Measurements from ENCODE around the gene EPM2AIP1.

The EPM2AIP1 gene

GRCh38 chr3:37014620-37015019 is 21.7 kb upstream of the EPM2AIP1 start:
- TF ChIP-seq, protein P1, sequence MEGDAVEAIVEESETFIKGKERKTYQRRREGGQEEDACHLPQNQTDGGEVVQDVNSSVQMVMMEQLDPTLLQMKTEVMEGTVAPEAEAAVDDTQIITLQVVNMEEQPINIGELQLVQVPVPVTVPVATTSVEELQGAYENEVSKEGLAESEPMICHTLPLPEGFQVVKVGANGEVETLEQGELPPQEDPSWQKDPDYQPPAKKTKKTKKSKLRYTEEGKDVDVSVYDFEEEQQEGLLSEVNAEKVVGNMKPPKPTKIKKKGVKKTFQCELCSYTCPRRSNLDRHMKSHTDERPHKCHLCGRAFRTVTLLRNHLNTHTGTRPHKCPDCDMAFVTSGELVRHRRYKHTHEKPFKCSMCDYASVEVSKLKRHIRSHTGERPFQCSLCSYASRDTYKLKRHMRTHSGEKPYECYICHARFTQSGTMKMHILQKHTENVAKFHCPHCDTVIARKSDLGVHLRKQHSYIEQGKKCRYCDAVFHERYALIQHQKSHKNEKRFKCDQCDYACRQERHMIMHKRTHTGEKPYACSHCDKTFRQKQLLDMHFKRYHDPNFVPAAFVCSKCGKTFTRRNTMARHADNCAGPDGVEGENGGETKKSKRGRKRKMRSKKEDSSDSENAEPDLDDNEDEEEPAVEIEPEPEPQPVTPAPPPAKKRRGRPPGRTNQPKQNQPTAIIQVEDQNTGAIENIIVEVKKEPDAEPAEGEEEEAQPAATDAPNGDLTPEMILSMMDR (IDR thresholded peaks at IDR 0.05; ENCODE audit: control insufficient read depth, extremely low read depth, insufficient read depth): no peak
- no peak overlapping the region for H3K4me3 ChIP-seq (ENCODE audit: low read depth, low read length)
- DNase-seq (ENCODE audit: low read depth): no peak

DNA sequence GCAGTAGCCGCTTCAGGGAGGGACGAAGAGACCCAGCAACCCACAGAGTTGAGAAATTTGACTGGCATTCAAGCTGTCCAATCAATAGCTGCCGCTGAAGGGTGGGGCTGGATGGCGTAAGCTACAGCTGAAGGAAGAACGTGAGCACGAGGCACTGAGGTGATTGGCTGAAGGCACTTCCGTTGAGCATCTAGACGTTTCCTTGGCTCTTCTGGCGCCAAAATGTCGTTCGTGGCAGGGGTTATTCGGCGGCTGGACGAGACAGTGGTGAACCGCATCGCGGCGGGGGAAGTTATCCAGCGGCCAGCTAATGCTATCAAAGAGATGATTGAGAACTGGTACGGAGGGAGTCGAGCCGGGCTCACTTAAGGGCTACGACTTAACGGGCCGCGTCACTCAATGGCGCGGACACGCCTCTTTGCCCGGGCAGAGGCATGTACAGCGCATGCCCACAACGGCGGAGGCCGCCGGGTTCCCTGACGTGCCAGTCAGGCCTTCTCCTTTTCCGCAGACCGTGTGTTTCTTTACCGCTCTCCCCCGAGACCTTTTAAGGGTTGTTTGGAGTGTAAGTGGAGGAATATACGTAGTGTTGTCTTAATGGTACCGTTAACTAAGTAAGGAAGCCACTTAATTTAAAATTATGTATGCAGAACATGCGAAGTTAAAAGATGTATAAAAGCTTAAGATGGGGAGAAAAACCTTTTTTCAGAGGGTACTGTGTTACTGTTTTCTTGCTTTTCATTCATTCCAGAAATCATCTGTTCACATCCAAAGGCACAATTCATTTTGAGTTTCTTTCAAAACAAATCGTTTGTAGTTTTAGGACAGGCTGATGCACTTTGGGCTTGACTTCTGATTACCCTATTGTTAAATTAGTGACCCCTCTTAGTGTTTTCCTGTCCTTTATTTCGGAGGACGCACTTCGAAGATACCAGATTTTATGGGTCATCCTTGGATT is 674 bp upstream of the EPM2AIP1 start, which contains the start of gene MLH1:
Gene MLH1, plus strand, starts transcription at position 193 of the 958 bp plus-strand sequence. Its CDS starts 30 bp downstream, at position 223.
- peak within 1 kb of the TSS; percentile 84 for H3K4me3 ChIP-seq (ENCODE audit: low read depth, low read length)
- DNase-seq (ENCODE audit: low read depth): peak; percentile 100
- TF ChIP-seq, protein P1 (IDR thresholded peaks at IDR 0.05; ENCODE audit: control insufficient read depth, extremely low read depth, insufficient read depth): no peak

- no peak for DNase-seq (ENCODE audit: low read depth)
- peak overlapping the region; percentile 84 for H3K4me3 ChIP-seq (ENCODE audit: low read depth, low read length)
- TF ChIP-seq, protein P1 (IDR thresholded peaks at IDR 0.05; ENCODE audit: control insufficient read depth, extremely low read depth, insufficient read depth): no peak
Measured at GRCh38 chr3:36991923-36992805, 767 bp downstream of the EPM2AIP1 start.

- TF ChIP-seq, protein P1 (IDR thresholded peaks at IDR 0.05; ENCODE audit: control insufficient read depth, extremely low read depth, insufficient read depth): no peak
- peak overlapping the region; percentile 84 for H3K4me3 ChIP-seq (ENCODE audit: low read depth, low read length)
- DNase-seq (ENCODE audit: low read depth): no peak
Measured at GRCh38 chr3:36991147-36991546, 1.8 kb downstream of the EPM2AIP1 start.

DNA sequence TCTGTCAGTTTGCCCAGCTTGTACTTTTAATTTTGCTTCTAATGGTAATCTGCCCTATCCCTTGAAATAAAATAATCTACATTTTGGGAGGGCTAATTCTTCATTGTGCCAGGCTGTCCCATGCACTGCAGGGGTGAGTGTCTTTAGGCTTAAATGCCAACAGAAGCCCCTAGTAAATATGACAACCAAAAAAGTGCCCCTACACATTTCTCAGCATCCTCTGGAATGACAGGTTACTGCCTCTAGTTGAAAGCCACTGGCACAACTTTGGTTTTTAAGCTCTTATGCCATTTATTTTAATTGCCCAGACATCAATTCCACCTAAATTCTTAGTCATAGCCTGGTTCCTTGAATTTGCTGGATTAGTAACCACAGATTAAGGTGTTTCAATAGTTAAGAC is 3.4 kb downstream of the EPM2AIP1 start:
- TF ChIP-seq, protein P1 (IDR thresholded peaks at IDR 0.05; ENCODE audit: control insufficient read depth, extremely low read depth, insufficient read depth): no peak
- no peak overlapping the region for H3K4me3 ChIP-seq (ENCODE audit: low read depth, low read length)
- no peak for DNase-seq (ENCODE audit: low read depth)

- H3K4me3 ChIP-seq (ENCODE audit: low read depth, low read length): no peak overlapping the region
- DNase-seq (ENCODE audit: low read depth): no peak
- TF ChIP-seq, protein P1 (IDR thresholded peaks at IDR 0.05; ENCODE audit: control insufficient read depth, extremely low read depth, insufficient read depth): no peak
Measured at GRCh38 chr3:36989005-36989404, 3.9 kb downstream of the EPM2AIP1 start.

Data from LNCaP clone FGC (cell line).